GM23338 (cell line): ENCODE measurements around the gene REEP1.

Source experiments
- CREB1 ChIP-seq: fragments of 250-450 bp; sonication (Bioruptor Pico); IDR thresholded peaks from 2 replicates; pipeline ENCODE4 v1.5.0; 2020; ENCODE audit warnings: low read depth, mild to moderate bottlenecking, moderate library complexity
- CTCF ChIP-seq, 2 experiments: fragments of 200-600 bp in 1 of 2; sonication (generic) in 1 of 2; conservative IDR thresholded peaks; 2 replicates each; pipeline versions ENCODE4 v1.5.1 to v1.6.1; 2016 to 2017; ENCODE audit warnings: antibody characterized with exemption in 2 of 2, low read depth in 2 of 2, mild to moderate bottlenecking in 2 of 2, moderate library complexity in 1 of 2
- POLR2AphosphoS5 ChIP-seq: IDR thresholded peaks from 2 replicates; pipeline ENCODE4 v1.6.1; 2016; ENCODE audit warnings: antibody characterized with exemption, low read depth

DNA sequence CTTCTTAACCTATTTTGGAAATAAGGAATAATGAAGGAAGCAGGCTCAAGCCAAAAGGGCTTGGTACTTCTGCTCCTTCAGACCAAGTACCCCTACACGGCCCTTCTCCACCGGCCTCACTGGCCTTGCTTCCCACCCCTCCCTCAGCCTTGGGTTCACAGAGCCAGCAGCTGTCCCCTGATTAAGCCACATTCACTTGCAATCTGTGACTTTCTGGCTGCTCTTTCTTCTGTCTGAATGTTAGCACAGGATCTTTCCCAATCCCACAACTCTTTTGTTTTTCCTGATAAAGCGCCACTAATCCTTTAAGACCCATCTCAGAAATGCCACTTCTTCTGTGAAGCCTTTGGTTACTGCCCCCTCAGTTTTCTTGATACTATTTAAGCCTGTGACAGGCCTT is 52.4 kb downstream of the REEP1 start:
- TF ChIP-seq POLR2AphosphoS5: no peak
- no peak for TF ChIP-seq CREB1 (CRISPR knock-in tag)
- no peak for TF ChIP-seq CTCF (conservative IDR thresholded peaks at IDR 0.05; ENCODE audit: low read depth in 2 of 2)
